ENCODE results near the gene AVPR2. TPM values are rescaled to one million over a fixed set of nuclear protein-coding genes. Genes with fewer than 3 reads are reported as not detected.
A peak's percentile ranks its signal among the peaks of the same experiment; 100 is the strongest.

Gene AVPR2
- total and polyA plus RNA-seq, 9 of the 15 experiments (the other 6 are each of a cell fraction or from before 2014, with no cell fraction given): not detected

DNA sequence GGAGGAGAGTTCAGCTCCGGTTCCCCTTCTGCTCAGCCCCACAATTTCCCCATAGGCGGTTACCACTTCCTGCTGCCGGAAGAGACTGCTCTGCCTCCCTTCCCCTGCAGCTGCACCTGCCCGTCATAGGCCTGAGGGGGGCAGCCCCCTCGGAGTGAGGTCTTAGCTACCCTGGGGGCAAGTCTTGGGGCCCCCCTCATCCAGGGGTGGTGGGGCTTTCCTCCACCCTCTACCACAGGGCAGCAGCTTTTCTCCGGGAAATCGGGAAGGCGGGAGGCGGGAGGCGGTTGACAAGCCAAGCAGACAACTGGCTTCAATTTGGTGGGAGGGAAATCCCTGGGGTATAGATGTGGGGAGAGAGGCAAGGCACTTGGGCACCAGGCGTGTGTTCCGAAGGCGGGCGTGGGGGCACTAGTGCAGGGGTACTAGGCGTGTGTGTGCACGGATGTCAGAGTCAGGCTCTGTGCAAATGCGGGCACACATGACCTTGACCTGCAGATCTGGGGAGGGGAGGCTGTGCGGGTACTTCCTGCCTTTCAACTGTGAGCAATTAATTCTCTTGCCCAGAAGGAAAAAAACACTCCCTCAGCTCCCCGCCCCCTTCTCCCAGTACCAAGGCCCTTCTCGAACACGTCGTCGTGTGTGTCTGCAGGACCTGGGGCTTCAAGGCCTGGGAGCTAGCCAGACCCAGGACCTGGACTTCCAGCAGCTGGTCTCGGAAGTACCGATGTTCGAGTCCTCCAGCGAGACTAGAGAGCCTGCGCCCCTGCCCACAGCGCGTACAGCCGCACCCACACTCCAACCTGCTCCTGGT lies 22.6 kb downstream of the AVPR2 start (continued):
- TF ChIP-seq, protein P1, sequence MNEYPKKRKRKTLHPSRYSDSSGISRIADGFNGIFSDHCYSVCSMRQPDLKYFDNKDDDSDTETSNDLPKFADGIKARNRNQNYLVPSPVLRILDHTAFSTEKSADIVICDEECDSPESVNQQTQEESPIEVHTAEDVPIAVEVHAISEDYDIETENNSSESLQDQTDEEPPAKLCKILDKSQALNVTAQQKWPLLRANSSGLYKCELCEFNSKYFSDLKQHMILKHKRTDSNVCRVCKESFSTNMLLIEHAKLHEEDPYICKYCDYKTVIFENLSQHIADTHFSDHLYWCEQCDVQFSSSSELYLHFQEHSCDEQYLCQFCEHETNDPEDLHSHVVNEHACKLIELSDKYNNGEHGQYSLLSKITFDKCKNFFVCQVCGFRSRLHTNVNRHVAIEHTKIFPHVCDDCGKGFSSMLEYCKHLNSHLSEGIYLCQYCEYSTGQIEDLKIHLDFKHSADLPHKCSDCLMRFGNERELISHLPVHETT (CRISPR knock-in tag; conservative IDR thresholded peaks at IDR 0.05 in 1 of 2, IDR thresholded peaks at IDR 0.05 in 1 of 2): no peak
- peak; percentile 40; the same call in 1 of the 2 replicates for TF ChIP-seq NR2C1 (IDR thresholded peaks at IDR 0.05)
- peak; percentile 56; the same call in 1 of the 2 replicates for TF ChIP-seq NR2C1 (tag; IDR thresholded peaks at IDR 0.05)
- 0 out of 2 replicates have a peak, but pooled peaks have one; percentile 46 for TF ChIP-seq ZNF12 (CRISPR knock-in tag; IDR thresholded peaks at IDR 0.05)
- TF ChIP-seq NFIC (IDR thresholded peaks at IDR 0.05): 0 out of 2 replicates have a peak, but pooled peaks have one; percentile 2
- TF ChIP-seq TAL1 (IDR thresholded peaks at IDR 0.05): no peak
- TF ChIP-seq CBFA2T3 (IDR thresholded peaks at IDR 0.05): peak; percentile 42
- TF ChIP-seq EP400 (IDR thresholded peaks at IDR 0.05): peak; percentile 42; the same call in 1 of the 2 replicates
- TF ChIP-seq, protein P2, sequence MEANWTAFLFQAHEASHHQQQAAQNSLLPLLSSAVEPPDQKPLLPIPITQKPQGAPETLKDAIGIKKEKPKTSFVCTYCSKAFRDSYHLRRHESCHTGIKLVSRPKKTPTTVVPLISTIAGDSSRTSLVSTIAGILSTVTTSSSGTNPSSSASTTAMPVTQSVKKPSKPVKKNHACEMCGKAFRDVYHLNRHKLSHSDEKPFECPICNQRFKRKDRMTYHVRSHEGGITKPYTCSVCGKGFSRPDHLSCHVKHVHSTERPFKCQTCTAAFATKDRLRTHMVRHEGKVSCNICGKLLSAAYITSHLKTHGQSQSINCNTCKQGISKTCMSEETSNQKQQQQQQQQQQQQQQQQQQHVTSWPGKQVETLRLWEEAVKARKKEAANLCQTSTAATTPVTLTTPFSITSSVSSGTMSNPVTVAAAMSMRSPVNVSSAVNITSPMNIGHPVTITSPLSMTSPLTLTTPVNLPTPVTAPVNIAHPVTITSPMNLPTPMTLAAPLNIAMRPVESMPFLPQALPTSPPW (CRISPR knock-in tag; IDR thresholded peaks at IDR 0.05): peak; percentile 66
- TF ChIP-seq, protein P3, sequence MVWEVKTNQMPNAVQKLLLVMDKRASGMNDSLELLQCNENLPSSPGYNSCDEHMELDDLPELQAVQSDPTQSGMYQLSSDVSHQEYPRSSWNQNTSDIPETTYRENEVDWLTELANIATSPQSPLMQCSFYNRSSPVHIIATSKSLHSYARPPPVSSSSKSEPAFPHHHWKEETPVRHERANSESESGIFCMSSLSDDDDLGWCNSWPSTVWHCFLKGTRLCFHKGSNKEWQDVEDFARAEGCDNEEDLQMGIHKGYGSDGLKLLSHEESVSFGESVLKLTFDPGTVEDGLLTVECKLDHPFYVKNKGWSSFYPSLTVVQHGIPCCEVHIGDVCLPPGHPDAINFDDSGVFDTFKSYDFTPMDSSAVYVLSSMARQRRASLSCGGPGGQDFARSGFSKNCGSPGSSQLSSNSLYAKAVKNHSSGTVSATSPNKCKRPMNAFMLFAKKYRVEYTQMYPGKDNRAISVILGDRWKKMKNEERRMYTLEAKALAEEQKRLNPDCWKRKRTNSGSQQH (CRISPR knock-in tag; IDR thresholded peaks at IDR 0.05): peak; percentile 52; the same call in 1 of the 2 replicates
- no peak for TF ChIP-seq NR4A1 (CRISPR knock-in tag; IDR thresholded peaks at IDR 0.05)
- 0 out of 2 replicates have a peak, but pooled peaks have one; percentile 38 for TF ChIP-seq NR4A1 (tag; IDR thresholded peaks at IDR 0.05)
- TF ChIP-seq, protein P4, sequence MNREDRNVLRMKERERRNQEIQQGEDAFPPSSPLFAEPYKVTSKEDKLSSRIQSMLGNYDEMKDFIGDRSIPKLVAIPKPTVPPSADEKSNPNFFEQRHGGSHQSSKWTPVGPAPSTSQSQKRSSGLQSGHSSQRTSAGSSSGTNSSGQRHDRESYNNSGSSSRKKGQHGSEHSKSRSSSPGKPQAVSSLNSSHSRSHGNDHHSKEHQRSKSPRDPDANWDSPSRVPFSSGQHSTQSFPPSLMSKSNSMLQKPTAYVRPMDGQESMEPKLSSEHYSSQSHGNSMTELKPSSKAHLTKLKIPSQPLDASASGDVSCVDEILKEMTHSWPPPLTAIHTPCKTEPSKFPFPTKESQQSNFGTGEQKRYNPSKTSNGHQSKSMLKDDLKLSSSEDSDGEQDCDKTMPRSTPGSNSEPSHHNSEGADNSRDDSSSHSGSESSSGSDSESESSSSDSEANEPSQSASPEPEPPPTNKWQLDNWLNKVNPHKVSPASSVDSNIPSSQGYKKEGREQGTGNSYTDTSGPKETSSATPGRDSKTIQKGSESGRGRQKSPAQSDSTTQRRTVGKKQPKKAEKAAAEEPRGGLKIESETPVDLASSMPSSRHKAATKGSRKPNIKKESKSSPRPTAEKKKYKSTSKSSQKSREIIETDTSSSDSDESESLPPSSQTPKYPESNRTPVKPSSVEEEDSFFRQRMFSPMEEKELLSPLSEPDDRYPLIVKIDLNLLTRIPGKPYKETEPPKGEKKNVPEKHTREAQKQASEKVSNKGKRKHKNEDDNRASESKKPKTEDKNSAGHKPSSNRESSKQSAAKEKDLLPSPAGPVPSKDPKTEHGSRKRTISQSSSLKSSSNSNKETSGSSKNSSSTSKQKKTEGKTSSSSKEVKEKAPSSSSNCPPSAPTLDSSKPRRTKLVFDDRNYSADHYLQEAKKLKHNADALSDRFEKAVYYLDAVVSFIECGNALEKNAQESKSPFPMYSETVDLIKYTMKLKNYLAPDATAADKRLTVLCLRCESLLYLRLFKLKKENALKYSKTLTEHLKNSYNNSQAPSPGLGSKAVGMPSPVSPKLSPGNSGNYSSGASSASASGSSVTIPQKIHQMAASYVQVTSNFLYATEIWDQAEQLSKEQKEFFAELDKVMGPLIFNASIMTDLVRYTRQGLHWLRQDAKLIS (CRISPR knock-in tag; IDR thresholded peaks at IDR 0.05): 0 out of 2 replicates have a peak, but pooled peaks have one; percentile 1
- TF ChIP-seq EWSR1 (IDR thresholded peaks at IDR 0.05; ENCODE audit: borderline replicate concordance, low read depth, partially characterized antibody): no peak
- no peak for TF ChIP-seq NFE2 (IDR thresholded peaks at IDR 0.05; ENCODE audit: low read depth)
- TF ChIP-seq TGIF2 (CRISPR knock-in tag; IDR thresholded peaks at IDR 0.05): no peak
- peak; percentile 53; the same call in 1 of the 2 replicates for TF ChIP-seq BRD4 (IDR thresholded peaks at IDR 0.05)
- 0 out of 2 replicates have a peak, but pooled peaks have one; percentile 51 for TF ChIP-seq SMARCA4 (IDR thresholded peaks at IDR 0.05)
- 0 out of 2 replicates have a peak, but pooled peaks have one; percentile 44 for TF ChIP-seq POLR2AphosphoS5 (IDR thresholded peaks at IDR 0.05; ENCODE audit: control insufficient read depth, insufficient read depth, low read depth, low read length)
- no peak for TF ChIP-seq IFI16 (CRISPR knock-in tag; IDR thresholded peaks at IDR 0.05)

Measured in K562 (cell line).